ENCODE data around the gene ZNF333.

DNA sequence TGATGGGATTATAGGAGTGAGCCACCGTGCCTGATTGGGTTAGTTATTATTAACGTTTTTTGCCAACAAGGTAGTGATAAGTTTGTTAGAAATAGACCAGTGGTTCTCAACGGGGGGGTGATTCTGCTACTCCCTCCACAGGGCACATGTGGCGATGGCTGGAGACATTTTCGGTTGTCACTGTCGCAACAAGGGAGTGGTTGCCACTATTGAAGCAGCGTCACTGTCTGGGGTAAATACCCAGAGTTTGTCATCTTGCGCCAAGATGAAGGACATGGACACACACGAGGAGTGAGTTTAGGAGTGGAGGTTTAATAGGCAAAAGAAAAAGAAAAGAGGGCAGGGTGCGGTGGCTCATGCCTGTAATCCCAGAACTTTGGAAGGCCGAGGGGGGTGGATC, 34.1 kb upstream of the ZNF333 start:
- TF ChIP-seq, protein P1, sequence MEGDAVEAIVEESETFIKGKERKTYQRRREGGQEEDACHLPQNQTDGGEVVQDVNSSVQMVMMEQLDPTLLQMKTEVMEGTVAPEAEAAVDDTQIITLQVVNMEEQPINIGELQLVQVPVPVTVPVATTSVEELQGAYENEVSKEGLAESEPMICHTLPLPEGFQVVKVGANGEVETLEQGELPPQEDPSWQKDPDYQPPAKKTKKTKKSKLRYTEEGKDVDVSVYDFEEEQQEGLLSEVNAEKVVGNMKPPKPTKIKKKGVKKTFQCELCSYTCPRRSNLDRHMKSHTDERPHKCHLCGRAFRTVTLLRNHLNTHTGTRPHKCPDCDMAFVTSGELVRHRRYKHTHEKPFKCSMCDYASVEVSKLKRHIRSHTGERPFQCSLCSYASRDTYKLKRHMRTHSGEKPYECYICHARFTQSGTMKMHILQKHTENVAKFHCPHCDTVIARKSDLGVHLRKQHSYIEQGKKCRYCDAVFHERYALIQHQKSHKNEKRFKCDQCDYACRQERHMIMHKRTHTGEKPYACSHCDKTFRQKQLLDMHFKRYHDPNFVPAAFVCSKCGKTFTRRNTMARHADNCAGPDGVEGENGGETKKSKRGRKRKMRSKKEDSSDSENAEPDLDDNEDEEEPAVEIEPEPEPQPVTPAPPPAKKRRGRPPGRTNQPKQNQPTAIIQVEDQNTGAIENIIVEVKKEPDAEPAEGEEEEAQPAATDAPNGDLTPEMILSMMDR (IDR thresholded peaks at IDR 0.05), result no peak
- TF ChIP-seq POLR2A (IDR thresholded peaks at IDR 0.05), result no peak

Data from ovary (tissue), 3 donors.